ENCODE results near the gene ITPR3. TPM values are rescaled to one million over a fixed set of nuclear protein-coding genes. Genes with fewer than 3 reads are reported as not detected.

The ITPR3 gene
- total RNA-seq, 1 experiment from 2014 or later, result 11.4 TPM

GRCh38 chr6:33667072-33667471 lies 46.0 kb downstream of the ITPR3 start:
- Histone ChIP-seq H3K9me3 (replicated peaks) (no peaks in the 10 kb centered on the region), H3K36me3 (peaks cover 50% of the 10 kb centered on the region), H3K4me3 (no peak overlapping the region), H3K4me1 (replicated peaks) (no peaks in the 10 kb centered on the region), H3K27me3 (replicated peaks) (no peaks in the 10 kb centered on the region), H3K27ac (no peak overlapping the region)
- no peak for DNase-seq (ENCODE audit: low read depth in 1 of 2, low spot score in 2 of 2)

- no peak for DNase-seq (ENCODE audit: low read depth in 1 of 2, low spot score in 2 of 2)
- no peaks in the 10 kb centered on the region for H3K27me3 ChIP-seq (replicated peaks)
- H3K27ac ChIP-seq, result no peak overlapping the region
- peaks cover 52% of the 10 kb centered on the region for H3K36me3 ChIP-seq
- no peak overlapping the region for H3K4me3 ChIP-seq
- H3K4me1 ChIP-seq (replicated peaks), result peaks cover 4% of the 10 kb centered on the region
- no peaks in the 10 kb centered on the region for H3K9me3 ChIP-seq (replicated peaks)
These were observed 46.7 kb downstream of the ITPR3 start for GRCh38 chr6:33667776-33668175.

GRCh38 chr6:33668328-33668727 lies 47.2 kb downstream of the ITPR3 start:
- DNase-seq (ENCODE audit: low read depth in 1 of 2, low spot score in 2 of 2), result no peak
- H3K27ac ChIP-seq, result no peak overlapping the region
- no peaks in the 10 kb centered on the region for H3K9me3 ChIP-seq (replicated peaks)
- no peak overlapping the region for H3K4me3 ChIP-seq
- H3K27me3 ChIP-seq (replicated peaks), result no peaks in the 10 kb centered on the region
- peaks cover 53% of the 10 kb centered on the region for H3K36me3 ChIP-seq
- peaks cover 10% of the 10 kb centered on the region for H3K4me1 ChIP-seq (replicated peaks)

- no peak for DNase-seq (ENCODE audit: low read depth in 1 of 2, low spot score in 2 of 2)
- Histone ChIP-seq H3K4me3 (no peak overlapping the region), H3K9me3 (replicated peaks) (no peaks in the 10 kb centered on the region), H3K27ac (no peak overlapping the region), H3K4me1 (replicated peaks) (peaks cover 13% of the 10 kb centered on the region), H3K36me3 (peaks cover 59% of the 10 kb centered on the region), H3K27me3 (replicated peaks) (no peaks in the 10 kb centered on the region)
These were observed 47.8 kb downstream of the ITPR3 start for GRCh38 chr6:33668914-33669313.

GRCh38 chr6:33670086-33670660 lies 49.1 kb downstream of the ITPR3 start:
- no peak overlapping the region for H3K4me3 ChIP-seq
- no peaks in the 10 kb centered on the region for H3K27me3 ChIP-seq (replicated peaks)
- DNase-seq (ENCODE audit: low read depth in 1 of 2, low spot score in 2 of 2), result no peak
- peaks cover 18% of the 10 kb centered on the region for H3K4me1 ChIP-seq (replicated peaks)
- no peaks in the 10 kb centered on the region for H3K9me3 ChIP-seq (replicated peaks)
- no peak overlapping the region for H3K27ac ChIP-seq
- peaks cover 68% of the 10 kb centered on the region for H3K36me3 ChIP-seq

- Histone ChIP-seq H3K9me3 (replicated peaks) (no peaks in the 10 kb centered on the region), H3K36me3 (peaks cover 76% of the 10 kb centered on the region), H3K27me3 (replicated peaks) (no peaks in the 10 kb centered on the region), H3K4me1 (replicated peaks) (peaks cover 23% of the 10 kb centered on the region), H3K27ac (no peak overlapping the region), H3K4me3 (no peak overlapping the region)
- DNase-seq (ENCODE audit: low read depth in 1 of 2, low spot score in 2 of 2), result no peak
These were observed 50.0 kb downstream of the ITPR3 start for GRCh38 chr6:33670971-33671743.

DNA sequence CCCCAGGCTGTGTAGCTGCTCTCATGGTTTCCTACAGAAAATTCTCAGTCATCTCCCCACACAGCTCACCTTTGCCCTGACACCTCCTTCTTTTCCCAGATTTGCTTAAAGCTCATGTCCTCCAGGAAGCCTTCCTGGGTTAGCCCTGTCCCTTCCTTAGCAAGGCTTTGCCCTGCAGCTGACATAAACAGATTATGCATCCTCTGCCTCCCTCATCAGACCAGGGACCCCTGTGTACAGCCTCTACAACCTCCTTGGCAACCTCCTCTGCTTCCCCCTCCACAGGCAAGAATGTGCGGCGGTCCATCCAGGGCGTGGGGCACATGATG lies 50.6 kb downstream of the ITPR3 start:
- Histone ChIP-seq H3K36me3 (peaks cover 80% of the 10 kb centered on the region), H3K27me3 (replicated peaks) (no peaks in the 10 kb centered on the region), H3K9me3 (replicated peaks) (no peaks in the 10 kb centered on the region), H3K4me3 (no peak overlapping the region), H3K27ac (no peak overlapping the region), H3K4me1 (replicated peaks) (peaks cover 28% of the 10 kb centered on the region)
- no peak for DNase-seq (ENCODE audit: low read depth in 1 of 2, low spot score in 2 of 2)

DNA sequence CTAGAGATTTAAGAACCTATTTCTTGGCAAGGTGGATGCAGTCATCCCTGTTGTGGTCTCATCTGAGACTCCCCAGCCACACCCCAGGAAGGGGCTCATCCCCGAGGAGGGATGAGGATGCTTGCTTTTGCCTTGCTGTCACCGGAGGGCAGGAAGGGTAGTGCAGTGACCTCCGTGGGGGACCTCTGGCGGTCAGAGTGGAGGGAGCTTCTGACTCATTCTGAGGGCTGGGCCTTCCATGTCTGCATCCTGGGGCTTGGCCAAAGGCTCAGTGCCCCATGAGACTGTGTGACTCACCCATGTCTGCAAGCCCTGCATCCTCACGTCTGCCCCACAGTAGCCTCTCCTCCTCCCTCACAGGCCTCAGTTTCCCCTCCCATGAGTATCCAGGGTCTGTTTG lies 51.7 kb downstream of the ITPR3 start:
- peak; percentile 73 to 94 for DNase-seq (ENCODE audit: low read depth in 1 of 2, low spot score in 2 of 2)
- Histone ChIP-seq H3K4me3 (no peak overlapping the region), H3K27ac (no peak overlapping the region), H3K27me3 (replicated peaks) (no peaks in the 10 kb centered on the region), H3K4me1 (replicated peaks) (peaks cover 39% of the 10 kb centered on the region), H3K9me3 (replicated peaks) (no peaks in the 10 kb centered on the region), H3K36me3 (peaks cover 80% of the 10 kb centered on the region)

DNA sequence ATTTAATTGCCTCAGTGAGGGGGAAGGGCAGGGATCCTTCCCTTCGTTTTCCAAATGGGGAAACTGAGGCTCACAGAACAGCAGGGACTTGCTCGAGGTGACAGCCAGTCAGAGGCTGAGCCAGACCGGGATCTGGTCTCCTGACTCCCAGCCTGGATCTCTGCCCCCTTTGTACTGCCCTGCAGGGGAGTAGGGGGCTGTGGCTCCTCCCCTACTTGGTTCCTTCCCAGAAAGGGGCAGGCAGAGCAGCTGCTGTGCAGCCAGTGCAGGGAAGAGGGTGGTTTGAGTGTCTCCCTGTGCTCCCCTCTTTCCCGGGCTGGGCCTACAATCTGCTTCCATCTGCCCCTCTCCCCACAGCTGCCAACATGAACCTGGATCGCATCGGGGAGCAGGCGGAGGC lies 52.7 kb downstream of the ITPR3 start:
- Histone ChIP-seq H3K27me3 (replicated peaks) (no peaks in the 10 kb centered on the region), H3K36me3 (peaks cover 79% of the 10 kb centered on the region), H3K4me1 (replicated peaks) (peaks cover 39% of the 10 kb centered on the region), H3K9me3 (replicated peaks) (no peaks in the 10 kb centered on the region), H3K4me3 (no peak overlapping the region), H3K27ac (no peak overlapping the region)
- DNase-seq (ENCODE audit: low read depth in 1 of 2, low spot score in 2 of 2), result no peak

DNA sequence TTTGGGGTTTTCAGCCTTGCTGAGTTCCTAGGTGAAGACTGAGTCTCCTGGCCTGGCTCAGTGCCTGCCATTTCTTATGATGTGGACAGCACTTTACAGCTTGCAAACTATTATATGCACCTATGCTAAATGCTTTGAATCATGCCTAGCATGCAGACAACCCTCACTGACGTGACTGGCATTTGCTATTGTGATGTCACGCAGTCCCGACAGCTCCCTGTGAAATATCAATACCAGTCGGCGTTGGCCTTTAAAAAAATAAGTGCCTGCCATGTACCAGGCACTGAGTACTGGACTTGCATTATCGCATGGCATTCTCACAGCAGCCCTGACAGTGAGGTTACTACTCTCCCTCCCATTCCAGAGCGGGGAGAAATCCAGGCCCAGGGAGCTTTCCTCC lies 54.8 kb downstream of the ITPR3 start:
- Histone ChIP-seq H3K27me3 (replicated peaks) (no peaks in the 10 kb centered on the region), H3K36me3 (peaks cover 78% of the 10 kb centered on the region), H3K4me1 (replicated peaks) (peaks cover 39% of the 10 kb centered on the region), H3K4me3 (no peak overlapping the region), H3K27ac (no peak overlapping the region), H3K9me3 (replicated peaks) (no peaks in the 10 kb centered on the region)
- no peak for DNase-seq (ENCODE audit: low read depth in 1 of 2, low spot score in 2 of 2)

GRCh38 chr6:33676416-33677142 lies 55.5 kb downstream of the ITPR3 start:
- Histone ChIP-seq H3K4me1 (replicated peaks) (peaks cover 39% of the 10 kb centered on the region), H3K27me3 (replicated peaks) (no peaks in the 10 kb centered on the region), H3K9me3 (replicated peaks) (no peaks in the 10 kb centered on the region), H3K4me3 (no peak overlapping the region), H3K27ac (peak overlapping the region; percentile 42; the same call in 1 of the 2 replicates), H3K36me3 (peaks cover 78% of the 10 kb centered on the region)
- DNase-seq (ENCODE audit: low read depth in 1 of 2, low spot score in 2 of 2), result no peak

DNA sequence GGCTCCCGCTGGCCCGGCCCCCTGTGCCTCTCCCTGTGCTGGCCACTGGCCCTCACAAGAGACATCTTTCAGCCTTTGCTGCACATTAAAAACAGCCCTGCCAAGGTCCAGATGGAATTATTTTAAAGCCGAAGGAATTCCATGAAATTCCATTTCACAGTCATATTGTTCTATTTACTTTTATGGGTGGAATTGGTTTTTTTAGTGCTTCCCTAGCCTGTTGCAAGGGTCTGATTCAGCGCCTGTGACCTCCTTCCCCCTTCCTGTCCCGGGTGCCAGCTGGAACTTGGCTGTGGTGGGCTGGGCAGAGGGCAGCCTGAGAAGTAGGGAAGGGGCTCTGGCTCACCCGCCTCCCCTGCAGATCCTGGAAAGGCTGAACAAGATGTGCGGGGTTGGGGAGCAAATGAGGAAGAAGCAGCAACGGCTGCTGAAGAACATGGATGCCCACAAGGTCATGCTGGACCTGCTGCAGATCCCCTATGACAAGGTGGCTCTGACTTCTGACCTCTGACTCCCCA lies 56.1 kb downstream of the ITPR3 start:
- peaks cover 74% of the 10 kb centered on the region for H3K36me3 ChIP-seq

DNA sequence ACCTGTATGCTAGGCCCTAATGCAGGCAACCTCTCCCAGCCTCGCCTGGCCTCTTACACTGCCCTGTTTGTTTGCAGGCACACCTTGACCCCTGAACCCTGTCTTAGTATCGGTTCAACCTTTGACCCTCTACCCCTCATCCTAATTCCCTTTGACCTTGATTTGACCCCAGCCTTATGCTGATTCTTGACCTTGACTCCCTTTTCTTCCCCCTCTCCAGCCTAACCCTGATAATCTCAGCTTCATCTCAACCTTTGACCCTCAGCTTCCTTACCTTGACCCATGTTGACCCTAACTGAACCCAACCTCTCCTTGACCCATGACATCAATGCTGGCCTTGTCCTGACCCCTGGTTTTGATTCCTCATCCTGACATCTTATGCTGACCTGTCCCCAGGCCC lies 56.6 kb downstream of the ITPR3 start:
- no peak for DNase-seq (ENCODE audit: low read depth in 1 of 2, low spot score in 2 of 2)
- H3K9me3 ChIP-seq (replicated peaks), result no peaks in the 10 kb centered on the region
- H3K4me3 ChIP-seq, result no peak overlapping the region
- peaks cover 35% of the 10 kb centered on the region for H3K4me1 ChIP-seq (replicated peaks)
- H3K27ac ChIP-seq, result peak overlapping the region; percentile 42; the same call in 1 of the 2 replicates
- peaks cover 75% of the 10 kb centered on the region for H3K36me3 ChIP-seq
- H3K27me3 ChIP-seq (replicated peaks), result no peaks in the 10 kb centered on the region

More for the DNA sequence above, 56.1 kb downstream of the ITPR3 start:
- H3K4me3 ChIP-seq, result no peak overlapping the region
- DNase-seq (ENCODE audit: low read depth in 1 of 2, low spot score in 2 of 2), result no peak
- H3K27me3 ChIP-seq (replicated peaks), result no peaks in the 10 kb centered on the region
- H3K4me1 ChIP-seq (replicated peaks), result peaks cover 39% of the 10 kb centered on the region
- H3K27ac ChIP-seq, result peak overlapping the region; percentile 42; the same call in 1 of the 2 replicates
- no peaks in the 10 kb centered on the region for H3K9me3 ChIP-seq (replicated peaks)

All from SJSA1 (cell line).